Measurements from ENCODE around the gene TET1. TPM values are rescaled to one million over a fixed set of nuclear protein-coding genes. Genes with fewer than 3 reads are reported as not detected.
A peak's percentile ranks its signal among the peaks of the same experiment; 100 is the strongest.

Gene TET1
- total and polyA plus RNA-seq, 2 of the 13 experiments (the other 11 are each of a cell fraction or from before 2014, with no cell fraction given): 6.9 to 7.3 TPM

- peak; percentile 94 for TF ChIP-seq ZMYM4 (CRISPR knock-in tag; IDR thresholded peaks at IDR 0.05)
- no peak for TF ChIP-seq HIC2 (CRISPR knock-in tag; IDR thresholded peaks at IDR 0.05; ENCODE audit: low read depth)
- no peak for TF ChIP-seq ZNF44 (CRISPR knock-in tag; IDR thresholded peaks at IDR 0.05)
- TF ChIP-seq TBX2 (CRISPR knock-in tag; IDR thresholded peaks at IDR 0.05; ENCODE audit: borderline replicate concordance): 0 out of 2 replicates have a peak, but pooled peaks have one; percentile 56
- TF ChIP-seq, protein P1, sequence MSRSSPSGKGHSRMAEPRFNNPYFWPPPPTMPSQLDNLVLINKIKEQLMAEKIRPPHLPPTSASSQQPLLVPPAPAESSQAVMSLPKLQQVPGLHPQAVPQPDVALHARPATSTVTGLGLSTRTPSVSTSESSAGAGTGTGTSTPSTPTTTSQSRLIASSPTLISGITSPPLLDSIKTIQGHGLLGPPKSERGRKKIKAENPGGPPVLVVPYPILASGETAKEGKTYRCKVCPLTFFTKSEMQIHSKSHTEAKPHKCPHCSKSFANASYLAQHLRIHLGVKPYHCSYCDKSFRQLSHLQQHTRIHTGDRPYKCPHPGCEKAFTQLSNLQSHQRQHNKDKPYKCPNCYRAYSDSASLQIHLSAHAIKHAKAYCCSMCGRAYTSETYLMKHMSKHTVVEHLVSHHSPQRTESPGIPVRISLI (CRISPR knock-in tag; IDR thresholded peaks at IDR 0.05; ENCODE audit: borderline replicate concordance): peak; percentile 41; the same call in 1 of the 2 replicates
- TF ChIP-seq ZNF570 (CRISPR knock-in tag; IDR thresholded peaks at IDR 0.05; ENCODE audit: borderline replicate concordance): no peak
- TF ChIP-seq ATM (IDR thresholded peaks at IDR 0.05; ENCODE audit: borderline replicate concordance): no peak
- no peak for TF ChIP-seq ZFP36L2 (CRISPR knock-in tag; IDR thresholded peaks at IDR 0.05)
- 0 out of 2 replicates have a peak, but pooled peaks have one; percentile 66 for TF ChIP-seq HOXD1 (CRISPR knock-in tag; IDR thresholded peaks at IDR 0.05)
- TF ChIP-seq KAT2B (IDR thresholded peaks at IDR 0.05; ENCODE audit: borderline replicate concordance, low read depth, low read length): no peak
- no peak for TF ChIP-seq ZNF333 (CRISPR knock-in tag; IDR thresholded peaks at IDR 0.05; ENCODE audit: borderline replicate concordance)
- TF ChIP-seq, protein P2, sequence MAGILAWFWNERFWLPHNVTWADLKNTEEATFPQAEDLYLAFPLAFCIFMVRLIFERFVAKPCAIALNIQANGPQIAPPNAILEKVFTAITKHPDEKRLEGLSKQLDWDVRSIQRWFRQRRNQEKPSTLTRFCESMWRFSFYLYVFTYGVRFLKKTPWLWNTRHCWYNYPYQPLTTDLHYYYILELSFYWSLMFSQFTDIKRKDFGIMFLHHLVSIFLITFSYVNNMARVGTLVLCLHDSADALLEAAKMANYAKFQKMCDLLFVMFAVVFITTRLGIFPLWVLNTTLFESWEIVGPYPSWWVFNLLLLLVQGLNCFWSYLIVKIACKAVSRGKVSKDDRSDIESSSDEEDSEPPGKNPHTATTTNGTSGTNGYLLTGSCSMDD (CRISPR knock-in tag; IDR thresholded peaks at IDR 0.05): no peak
- peak; percentile 78; the same call in 1 of the 2 replicates for TF ChIP-seq KAT7 (CRISPR knock-in tag; IDR thresholded peaks at IDR 0.05; ENCODE audit: borderline replicate concordance)
- no peak for TF ChIP-seq TCF12 (IDR thresholded peaks at IDR 0.05)
- TF ChIP-seq TCF12 (CRISPR knock-in tag; IDR thresholded peaks at IDR 0.05): no peak
- TF ChIP-seq, protein P3, sequence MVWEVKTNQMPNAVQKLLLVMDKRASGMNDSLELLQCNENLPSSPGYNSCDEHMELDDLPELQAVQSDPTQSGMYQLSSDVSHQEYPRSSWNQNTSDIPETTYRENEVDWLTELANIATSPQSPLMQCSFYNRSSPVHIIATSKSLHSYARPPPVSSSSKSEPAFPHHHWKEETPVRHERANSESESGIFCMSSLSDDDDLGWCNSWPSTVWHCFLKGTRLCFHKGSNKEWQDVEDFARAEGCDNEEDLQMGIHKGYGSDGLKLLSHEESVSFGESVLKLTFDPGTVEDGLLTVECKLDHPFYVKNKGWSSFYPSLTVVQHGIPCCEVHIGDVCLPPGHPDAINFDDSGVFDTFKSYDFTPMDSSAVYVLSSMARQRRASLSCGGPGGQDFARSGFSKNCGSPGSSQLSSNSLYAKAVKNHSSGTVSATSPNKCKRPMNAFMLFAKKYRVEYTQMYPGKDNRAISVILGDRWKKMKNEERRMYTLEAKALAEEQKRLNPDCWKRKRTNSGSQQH (CRISPR knock-in tag; IDR thresholded peaks at IDR 0.05; ENCODE audit: low read depth): peak; percentile 80; the same call in 1 of the 2 replicates
- TF ChIP-seq, protein P4, sequence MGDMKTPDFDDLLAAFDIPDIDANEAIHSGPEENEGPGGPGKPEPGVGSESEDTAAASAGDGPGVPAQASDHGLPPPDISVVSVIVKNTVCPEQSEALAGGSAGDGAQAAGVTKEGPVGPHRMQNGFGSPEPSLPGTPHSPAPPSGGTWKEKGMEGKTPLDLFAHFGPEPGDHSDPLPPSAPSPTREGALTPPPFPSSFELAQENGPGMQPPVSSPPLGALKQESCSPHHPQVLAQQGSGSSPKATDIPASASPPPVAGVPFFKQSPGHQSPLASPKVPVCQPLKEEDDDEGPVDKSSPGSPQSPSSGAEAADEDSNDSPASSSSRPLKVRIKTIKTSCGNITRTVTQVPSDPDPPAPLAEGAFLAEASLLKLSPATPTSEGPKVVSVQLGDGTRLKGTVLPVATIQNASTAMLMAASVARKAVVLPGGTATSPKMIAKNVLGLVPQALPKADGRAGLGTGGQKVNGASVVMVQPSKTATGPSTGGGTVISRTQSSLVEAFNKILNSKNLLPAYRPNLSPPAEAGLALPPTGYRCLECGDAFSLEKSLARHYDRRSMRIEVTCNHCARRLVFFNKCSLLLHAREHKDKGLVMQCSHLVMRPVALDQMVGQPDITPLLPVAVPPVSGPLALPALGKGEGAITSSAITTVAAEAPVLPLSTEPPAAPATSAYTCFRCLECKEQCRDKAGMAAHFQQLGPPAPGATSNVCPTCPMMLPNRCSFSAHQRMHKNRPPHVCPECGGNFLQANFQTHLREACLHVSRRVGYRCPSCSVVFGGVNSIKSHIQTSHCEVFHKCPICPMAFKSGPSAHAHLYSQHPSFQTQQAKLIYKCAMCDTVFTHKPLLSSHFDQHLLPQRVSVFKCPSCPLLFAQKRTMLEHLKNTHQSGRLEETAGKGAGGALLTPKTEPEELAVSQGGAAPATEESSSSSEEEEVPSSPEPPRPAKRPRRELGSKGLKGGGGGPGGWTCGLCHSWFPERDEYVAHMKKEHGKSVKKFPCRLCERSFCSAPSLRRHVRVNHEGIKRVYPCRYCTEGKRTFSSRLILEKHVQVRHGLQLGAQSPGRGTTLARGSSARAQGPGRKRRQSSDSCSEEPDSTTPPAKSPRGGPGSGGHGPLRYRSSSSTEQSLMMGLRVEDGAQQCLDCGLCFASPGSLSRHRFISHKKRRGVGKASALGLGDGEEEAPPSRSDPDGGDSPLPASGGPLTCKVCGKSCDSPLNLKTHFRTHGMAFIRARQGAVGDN (CRISPR knock-in tag; IDR thresholded peaks at IDR 0.05): peak; percentile 78
- TF ChIP-seq HHEX (CRISPR knock-in tag; IDR thresholded peaks at IDR 0.05): no peak
- peak; percentile 40; the same call in 1 of the 2 replicates for TF ChIP-seq FOXK1 (CRISPR knock-in tag; IDR thresholded peaks at IDR 0.05; ENCODE audit: borderline replicate concordance, low read depth)
- TF ChIP-seq ADNP (CRISPR knock-in tag; IDR thresholded peaks at IDR 0.05): 0 out of 2 replicates have a peak, but pooled peaks have one; percentile 36
These were observed 40.1 kb downstream of the TET1 start (continued) for GRCh38 chr10:68600041-68600778.

All from HepG2 (cell line).